GM18499 (cell line): ENCODE results near the gene SDC1.

Experiments used
- ATAC-seq: cut with Tn5 transposase; IDR thresholded peaks from one replicate; pipeline ENCODE4 v1.9.1; 2021; ENCODE audit warnings: moderate number of reproducible peaks; ENCODE audit not compliant: insufficient read depth, unreplicated experiment

Gene SDC1

GRCh38 chr2:20186855-20187187 is 38.1 kb downstream of the SDC1 start:
- ATAC-seq = no peak

- ATAC-seq = no peak
Observed at GRCh38 chr2:20186078-20186854, 38.7 kb downstream of the SDC1 start.

DNA sequence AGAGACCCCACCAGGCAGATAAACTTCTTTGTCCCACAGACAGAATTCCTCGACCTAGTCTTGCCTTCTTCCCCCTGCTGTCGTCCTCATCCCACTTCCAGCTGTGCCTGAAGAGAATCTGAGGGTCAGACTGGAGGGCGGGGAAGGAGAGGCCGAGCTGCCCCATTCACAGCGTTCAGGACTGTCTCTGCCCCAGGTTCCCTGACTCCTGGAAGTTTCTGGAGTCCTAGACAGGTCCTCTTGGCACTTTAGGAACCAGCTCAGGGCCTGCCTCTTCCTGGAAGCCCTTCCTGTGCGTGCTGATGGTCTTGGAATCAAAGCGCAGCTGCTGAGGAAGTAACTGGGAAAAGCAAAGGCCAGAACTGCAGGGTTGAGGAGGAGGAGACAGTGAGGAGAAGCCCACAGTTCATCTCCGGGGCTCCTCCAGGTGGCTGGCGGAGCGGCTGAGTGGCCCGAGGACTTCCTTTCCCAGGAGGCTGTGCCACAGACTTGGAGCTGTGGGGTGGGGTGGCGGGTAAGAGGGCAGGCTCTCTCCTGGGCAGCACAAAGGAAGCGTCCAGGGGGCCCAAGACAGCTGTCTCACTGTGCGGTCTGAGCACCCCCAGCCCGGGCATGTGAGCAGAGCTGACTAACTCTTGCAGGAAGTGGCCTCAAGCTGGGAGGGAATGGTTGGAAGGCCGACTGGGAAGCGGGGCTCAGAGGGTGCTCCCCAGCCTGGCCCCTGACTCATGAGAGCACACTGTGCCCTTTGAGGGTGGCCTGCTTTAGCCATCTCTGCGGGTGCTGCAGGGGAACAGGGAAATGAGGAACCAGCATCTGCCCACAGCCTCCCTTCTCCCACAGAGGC is 39.5 kb downstream of the SDC1 start:
- ATAC-seq = no peak

DNA sequence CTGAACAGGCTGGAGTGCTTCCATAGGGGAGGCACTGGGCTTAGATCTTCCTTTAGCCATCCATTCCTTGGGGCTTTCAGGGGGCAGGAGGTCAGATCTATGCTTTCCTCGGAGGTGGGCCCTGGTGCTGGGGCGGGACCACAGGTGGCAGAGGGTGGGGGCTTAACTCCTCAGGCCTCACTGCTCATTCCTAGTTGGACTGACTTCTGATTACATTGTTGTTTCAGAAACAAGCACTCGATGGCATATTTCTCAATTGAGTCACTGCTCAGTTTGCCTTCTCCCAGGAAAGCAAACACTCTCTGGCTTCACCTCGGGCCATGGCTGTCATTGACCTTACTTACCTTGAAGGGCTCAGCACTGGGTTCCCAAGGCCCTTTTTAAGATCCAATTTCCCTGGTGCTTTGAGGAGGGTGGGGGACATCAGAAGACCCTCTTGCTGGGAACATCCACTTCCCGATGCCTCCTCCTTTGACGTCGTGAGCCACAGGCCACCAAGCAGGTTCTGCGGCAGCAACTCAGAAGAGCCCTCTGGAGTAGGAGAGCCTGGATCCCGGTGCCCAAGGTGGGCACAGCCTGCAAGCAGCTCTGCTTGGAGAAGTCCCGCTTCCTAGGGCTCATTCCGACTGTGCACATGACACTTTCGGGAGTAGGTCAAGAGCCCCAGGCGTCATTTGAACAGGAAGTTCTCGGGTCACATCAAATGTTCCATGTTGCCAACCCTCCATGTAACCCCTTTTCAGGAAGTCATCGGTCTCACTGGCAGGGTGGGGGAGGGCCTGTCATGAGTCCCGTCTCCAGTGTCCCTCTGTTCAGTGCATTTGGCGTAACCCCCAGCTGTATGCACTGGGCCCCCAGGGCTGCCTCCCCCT is 40.6 kb downstream of the SDC1 start:
- no peak for ATAC-seq

GRCh38 chr2:20183373-20183772 is 41.6 kb downstream of the SDC1 start:
- ATAC-seq = no peak

DNA sequence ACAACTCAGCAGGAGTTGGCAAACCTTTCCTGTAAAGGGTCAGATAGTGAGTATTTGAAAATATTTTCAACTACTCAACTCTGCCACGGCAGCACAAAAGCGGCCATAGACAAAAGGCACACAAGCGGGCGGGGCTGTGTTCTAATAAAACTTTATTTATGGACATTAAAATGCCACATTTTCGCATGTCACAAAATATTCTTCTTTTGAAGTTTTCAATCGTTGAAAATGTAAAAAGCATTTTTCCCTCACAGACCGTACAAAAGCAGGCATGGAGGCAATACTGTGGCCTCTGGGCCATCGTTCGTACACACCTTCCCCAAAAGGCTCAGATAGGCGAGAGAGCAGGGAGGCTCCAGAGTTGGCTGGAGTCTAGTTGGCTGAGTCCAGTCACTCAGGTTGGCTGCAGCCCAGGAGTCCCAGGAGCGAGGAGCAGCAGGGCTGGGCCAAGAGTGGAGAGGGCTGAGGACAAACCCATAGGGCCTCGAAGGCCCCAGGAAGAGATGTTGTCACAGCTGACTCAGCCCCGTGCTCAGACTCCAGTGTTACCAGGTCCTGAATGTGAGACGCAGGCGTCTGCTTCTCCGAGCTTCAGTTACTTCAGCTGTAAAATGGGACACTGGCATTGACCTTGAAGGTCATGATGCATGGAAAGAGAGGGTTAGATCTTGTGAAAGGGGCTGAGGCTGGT is 42.5 kb downstream of the SDC1 start:
- ATAC-seq = no peak

DNA sequence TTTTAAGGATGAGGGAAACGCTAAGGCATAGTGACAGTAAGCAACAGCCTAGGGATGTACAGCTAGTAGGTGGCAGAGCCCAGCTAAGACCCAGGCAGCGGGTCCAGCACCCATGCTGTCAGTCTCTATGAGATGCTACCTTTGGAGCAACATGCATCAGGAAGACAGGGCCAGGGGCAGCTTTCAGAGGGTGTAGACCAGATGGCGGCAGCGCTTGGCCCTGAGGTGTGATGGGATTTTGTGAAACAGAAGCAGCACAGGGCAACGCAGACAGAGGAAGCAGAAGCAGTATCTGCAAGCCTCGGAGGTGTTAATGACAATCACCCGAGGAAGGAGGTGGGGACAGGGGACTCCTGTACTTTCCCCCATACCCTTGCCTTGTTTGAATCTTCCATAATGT is 43.2 kb downstream of the SDC1 start:
- ATAC-seq = no peak

- ATAC-seq = no peak
Observed at GRCh38 chr2:20180676-20181648, 44.0 kb downstream of the SDC1 start.

DNA sequence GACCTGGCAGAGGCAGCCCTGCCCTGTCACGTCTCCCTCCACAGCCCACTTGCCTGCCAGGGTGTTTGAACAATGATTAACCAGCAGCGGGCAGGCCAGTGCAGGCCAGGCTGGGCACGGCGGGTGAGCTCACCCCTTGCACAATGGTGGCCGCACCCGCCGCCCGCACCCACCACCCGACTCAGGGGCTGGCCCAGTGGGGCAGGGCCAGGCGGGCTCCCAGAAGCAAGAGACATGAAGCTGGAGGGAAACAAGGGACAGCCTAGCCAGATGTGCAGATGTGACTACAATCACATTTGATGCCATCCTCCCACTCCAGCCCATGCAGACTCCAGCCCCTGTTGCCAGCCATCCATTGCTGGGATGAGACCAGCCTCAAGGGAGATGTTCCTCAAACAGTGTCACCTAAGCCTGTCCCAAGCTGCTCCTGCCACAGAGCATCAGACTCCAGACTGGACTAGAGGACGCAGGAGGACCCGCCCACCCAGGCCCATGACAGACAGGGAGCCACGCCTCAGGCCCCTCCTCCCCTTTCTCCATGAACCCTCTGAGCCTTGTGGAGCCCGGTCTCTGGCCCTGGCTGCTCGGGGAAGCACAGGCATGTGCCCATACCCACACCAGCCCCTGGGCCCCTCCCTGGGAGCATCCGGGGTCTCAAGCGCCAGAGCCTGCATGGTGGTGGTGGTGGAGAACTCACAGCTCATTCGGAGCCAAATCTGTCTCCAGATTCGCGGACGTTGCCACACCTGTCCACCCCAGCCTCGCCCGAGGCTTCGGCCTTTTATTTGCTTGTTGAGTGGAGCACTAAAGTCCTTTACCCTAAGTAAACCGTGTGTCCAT is 45.0 kb downstream of the SDC1 start:
- no peak for ATAC-seq

DNA sequence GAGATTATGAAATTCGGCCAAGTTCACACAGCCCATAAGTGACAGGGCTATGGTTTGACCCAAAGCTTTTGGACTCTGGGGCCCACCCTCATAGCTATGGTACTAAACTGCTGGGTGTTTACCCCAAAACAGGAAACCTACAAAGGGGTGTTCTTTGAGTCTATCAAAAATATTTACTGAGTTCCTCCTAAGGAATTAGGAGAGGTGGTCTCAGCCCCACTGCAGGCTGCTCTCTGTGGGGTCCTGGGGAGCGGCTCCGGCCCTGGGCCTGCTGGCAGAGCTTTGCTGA is 45.5 kb downstream of the SDC1 start:
- ATAC-seq = no peak

DNA sequence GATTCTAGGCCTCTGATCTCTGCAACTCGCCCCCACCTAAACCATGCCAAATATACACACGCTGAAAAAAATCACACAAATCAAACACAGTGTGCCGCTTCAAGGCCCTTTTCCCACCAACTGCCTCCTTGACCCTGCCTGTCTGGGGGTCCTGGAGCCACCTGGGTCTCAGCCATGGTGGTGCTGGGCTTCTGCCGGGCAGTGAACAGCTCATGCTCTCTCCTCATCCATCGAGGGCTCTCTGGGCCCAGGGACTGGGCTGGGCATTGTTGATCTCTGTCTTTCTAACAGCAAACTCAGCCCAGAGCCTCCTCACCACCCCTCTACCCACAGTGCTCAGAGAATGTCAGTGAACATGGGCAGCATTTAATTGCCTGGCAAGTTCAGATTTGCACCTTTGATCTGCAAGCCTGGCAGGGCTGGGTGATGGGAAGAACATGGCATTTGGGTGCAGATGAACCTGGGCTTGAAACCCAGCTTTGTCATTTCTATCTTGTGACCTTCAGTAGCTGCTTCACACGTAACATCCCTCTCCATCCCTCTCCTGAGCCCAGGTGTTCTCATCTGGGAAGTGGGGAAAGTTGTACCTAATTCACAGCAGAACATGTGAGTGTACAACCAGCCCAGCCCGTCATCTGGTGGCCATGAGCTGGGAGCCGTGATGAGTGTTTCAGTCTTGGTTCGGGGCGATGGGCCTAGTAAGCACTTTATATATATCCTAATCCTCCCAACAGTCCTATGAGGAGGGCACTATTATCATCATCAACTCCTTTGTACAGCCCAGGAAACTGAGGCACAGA is 46.1 kb downstream of the SDC1 start:
- no peak for ATAC-seq

GRCh38 chr2:20178249-20178607 is 46.7 kb downstream of the SDC1 start:
- no peak for ATAC-seq

- no peak for ATAC-seq
Observed at GRCh38 chr2:20177556-20178248, 47.2 kb downstream of the SDC1 start.

DNA sequence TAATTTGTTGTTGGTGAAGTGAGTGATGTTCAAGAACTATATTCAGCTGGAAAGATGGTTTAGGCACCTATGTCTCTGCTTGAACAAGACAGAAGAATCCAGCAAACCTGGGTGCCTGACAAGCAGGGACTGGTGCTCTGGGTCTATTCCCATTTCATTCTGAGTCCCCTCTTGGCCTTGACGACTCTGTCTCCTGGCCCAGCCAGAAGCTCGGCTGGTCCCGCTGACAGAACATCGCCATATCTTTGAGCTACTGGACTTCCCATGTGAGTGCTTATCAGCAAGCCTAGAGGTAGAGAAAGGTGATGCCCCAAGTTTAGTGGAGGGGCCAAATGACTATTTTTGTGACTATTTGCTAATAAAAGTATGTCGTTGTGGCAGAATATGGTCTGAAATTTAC is 48.2 kb downstream of the SDC1 start:
- ATAC-seq = no peak

- ATAC-seq = no peak
Observed at GRCh38 chr2:20175931-20176330, 49.0 kb downstream of the SDC1 start.

DNA sequence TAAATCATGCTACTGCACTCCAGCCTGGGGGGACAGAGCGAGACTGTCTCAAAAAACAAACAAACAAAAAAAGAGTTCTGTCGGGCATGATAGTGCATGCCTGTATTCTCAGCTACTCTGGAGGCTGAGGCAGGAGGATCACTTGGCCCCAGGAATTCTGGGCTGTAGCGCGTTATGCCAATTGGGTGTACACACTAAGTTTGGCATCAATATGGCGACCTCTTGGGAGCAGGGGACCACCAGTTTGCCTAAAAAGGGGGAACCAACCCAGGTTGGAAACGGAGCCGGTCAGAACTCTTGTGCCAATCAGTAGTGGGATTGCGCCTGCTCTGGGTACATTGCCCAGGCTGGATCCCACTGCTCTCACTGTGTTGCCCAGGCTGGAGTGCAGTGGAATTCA is 49.7 kb downstream of the SDC1 start:
- no peak for ATAC-seq

DNA sequence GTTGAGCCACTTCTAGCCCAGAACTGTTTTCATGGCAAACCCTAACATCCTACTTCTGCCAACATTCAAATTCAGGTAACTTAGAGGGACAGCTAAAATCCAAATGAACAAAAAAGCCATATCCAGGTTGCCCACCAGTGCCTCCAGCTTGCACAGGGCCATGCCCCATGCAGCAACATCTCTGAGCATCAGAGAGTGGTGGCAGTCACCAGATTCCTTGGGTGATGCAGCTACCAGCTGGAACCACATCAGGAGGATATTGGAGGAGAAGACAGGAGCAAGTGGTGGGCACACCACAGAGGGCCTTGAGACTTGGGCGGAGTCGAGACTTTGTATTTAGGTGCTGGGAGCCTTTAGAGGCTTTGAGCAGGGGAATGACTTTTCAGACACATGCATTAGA is 50.5 kb downstream of the SDC1 start:
- ATAC-seq = no peak
